ENCODE data around the gene ELOVL1. TPM values are rescaled to one million over a fixed set of nuclear protein-coding genes. Genes with fewer than 3 reads are reported as not detected.

ELOVL1 gene
- total and polyA plus RNA-seq, 10 of the 15 experiments (the other 5 are each of a cell fraction or from before 2014, with no cell fraction given), result 58.5 to 139 (median 89.8) TPM

- no peak for FAIRE-seq
- H3K4me2 ChIP-seq (ENCODE audit: control insufficient read depth, insufficient read depth), result no peak overlapping the region
- H2AFZ ChIP-seq (ENCODE audit: control insufficient read depth, low read depth, low read length), result no peak overlapping the region
- no peak for DNase-seq (ENCODE audit: low read depth, low spot score)
- intact Hi-C loops (cut with micrococcal nuclease; ENCODE audit: unreplicated experiment) (no loop called here), in situ Hi-C loops (cut with MboI) (no loop called here)
- ATAC-seq, result no peak
- CTCF ChIA-PET, result no interaction called here
- H3K9me3 ChIP-seq (replicated peaks; ENCODE audit: control insufficient read depth, insufficient read depth, low read length), result no peaks in the 10 kb centered on the region
- no peak overlapping the region for H3K27ac ChIP-seq (ENCODE audit: control insufficient read depth, insufficient read depth)
- BruUV-seq (replicated peaks), result no TSS peak
- POLR2A ChIA-PET, result no interaction called here
- H3K79me2 ChIP-seq (ENCODE audit: control insufficient read depth, insufficient read depth, low read length), result peaks cover 4% of the 10 kb centered on the region
- H4K20me1 ChIP-seq (ENCODE audit: control insufficient read depth, insufficient read depth), result no peaks in the 10 kb centered on the region
- no peaks in the 10 kb centered on the region for H3K27me3 ChIP-seq (replicated peaks in 1 of 2; ENCODE audit: control insufficient read depth in 2 of 2, insufficient read depth in 2 of 2, low read length in 1 of 2)
- peaks cover 2% of the 10 kb centered on the region; the same call in 1 of the 2 replicates for H3K4me1 ChIP-seq (ENCODE audit: control insufficient read depth, insufficient read depth, low read length)
- no peak overlapping the region for H3K9ac ChIP-seq (ENCODE audit: control insufficient read depth, insufficient read depth, low read length)
- H3K36me3 ChIP-seq (ENCODE audit: control insufficient read depth in 2 of 2, insufficient read depth in 2 of 2, low read length in 1 of 2), result peaks cover 0 to 5% of the 10 kb centered on the region in 2 experiments; a peak in 1 of 4 replicates
- SMC1A ChIA-PET (ENCODE audit: uncharacterized antibody, unreplicated experiment), result no interaction called here
- RAD21 ChIA-PET (ENCODE audit: unreplicated experiment), result no interaction called here
- H3K4me3 ChIP-seq, result no peak overlapping the region
- WGBS (ENCODE audit: insufficient coverage, insufficient replicate concordance, low lambda C conversion rate, missing lambda C conversion rate), result 86% methylated on average over 1 of the region's 1 CpG
- TF ChIP-seq PKNOX1 (IDR thresholded peaks at IDR 0.05), result no peak
- TF ChIP-seq TARDBP (IDR thresholded peaks at IDR 0.05; ENCODE audit: borderline replicate concordance), result no peak
- no peak for TF ChIP-seq E2F4 (IDR thresholded peaks at IDR 0.05; ENCODE audit: low read depth, low read length)
- no peak for TF ChIP-seq ZBED1 (IDR thresholded peaks at IDR 0.05; ENCODE audit: borderline replicate concordance)
- TF ChIP-seq IRF5 (IDR thresholded peaks at IDR 0.05; ENCODE audit: borderline replicate concordance), result no peak
- TF ChIP-seq ZNF207 (IDR thresholded peaks at IDR 0.05; ENCODE audit: borderline replicate concordance), result no peak
- no peak for TF ChIP-seq BMI1 (IDR thresholded peaks at IDR 0.05; ENCODE audit: borderline replicate concordance)
- TF ChIP-seq ZBTB11 (CRISPR knock-in tag; IDR thresholded peaks at IDR 0.05), result no peak
- TF ChIP-seq SKIL (IDR thresholded peaks at IDR 0.05; ENCODE audit: low read depth, poor library complexity, severe bottlenecking), result no peak
- TF ChIP-seq EGR1 (IDR thresholded peaks at IDR 0.05; ENCODE audit: borderline replicate concordance in 1 of 2, low read depth in 2 of 2, low read length in 2 of 2), result no peak
- TF ChIP-seq CREM (IDR thresholded peaks at IDR 0.05; ENCODE audit: low read depth), result no peak
- TF ChIP-seq SMAD1 (IDR thresholded peaks at IDR 0.05; ENCODE audit: low read depth, partially characterized antibody), result no peak
- no peak for TF ChIP-seq YBX1 (IDR thresholded peaks at IDR 0.05)
- TF ChIP-seq IRF4 (IDR thresholded peaks at IDR 0.05; ENCODE audit: low read depth, low read length), result no peak
- TF ChIP-seq NR2F1 (conservative IDR thresholded peaks at IDR 0.05), result no peak
- TF ChIP-seq KLF5 (IDR thresholded peaks at IDR 0.05; ENCODE audit: partially characterized antibody), result no peak
- TF ChIP-seq ZNF217 (IDR thresholded peaks at IDR 0.05), result no peak
- no peak for TF ChIP-seq ZNF274 (IDR thresholded peaks at IDR 0.05; ENCODE audit: insufficient read depth, insufficient read length)
These were observed 28.2 kb upstream of the ELOVL1 start for GRCh38 chr1:43396059-43396458.
